Measurements from ENCODE around the gene C1orf216.

Gene C1orf216

GRCh38 chr1:35718492-35719336 is at the start of gene C1orf216:
C1orf216 (minus strand) TSS chr1:35718884; CDS start chr1:35716321, 2,563 bp downstream.
- Histone ChIP-seq H3K9me3 (ENCODE audit: control insufficient read depth, insufficient read depth, low read length) (no peaks in the 10 kb centered on the region), H3K4me1 (ENCODE audit: control insufficient read depth, insufficient read depth, low read length) (no peaks in the 10 kb centered on the region), H3K36me3 (ENCODE audit: control insufficient read depth, insufficient read depth, low read length) (peaks cover 5% of the 10 kb centered on the region; the same call in 1 of the 2 replicates), H3K27ac (ENCODE audit: low read length) (no peak within 1 kb of the TSS), H3K4me3 (ENCODE audit: low read length) (peak within 1 kb of the TSS; percentile 62), H3K27me3 (ENCODE audit: control insufficient read depth, insufficient read depth, low read length) (no peaks in the 10 kb centered on the region)
- WGBS (ENCODE audit: insufficient coverage, insufficient read length): no CpG with 5 or more reads among the region's 76 CpGs
- no peak for DNase-seq (ENCODE audit: low read depth, low spot score)

GRCh38 chr1:35764283-35764682 is 45.6 kb upstream of the C1orf216 start:
- Histone ChIP-seq H3K36me3 (ENCODE audit: control insufficient read depth, insufficient read depth, low read length) (peaks cover 5% of the 10 kb centered on the region; the same call in 1 of the 2 replicates), H3K9me3 (ENCODE audit: control insufficient read depth, insufficient read depth, low read length) (no peaks in the 10 kb centered on the region), H3K4me1 (ENCODE audit: control insufficient read depth, insufficient read depth, low read length) (no peaks in the 10 kb centered on the region), H3K27me3 (ENCODE audit: control insufficient read depth, insufficient read depth, low read length) (no peaks in the 10 kb centered on the region), H3K27ac (ENCODE audit: low read length) (no peak overlapping the region), H3K4me3 (ENCODE audit: low read length) (no peak overlapping the region)
- DNase-seq (ENCODE audit: low read depth, low spot score): no peak
- WGBS (ENCODE audit: insufficient coverage, insufficient read length): no CpG with 5 or more reads among the region's 3 CpGs

- no peaks in the 10 kb centered on the region for H3K27me3 ChIP-seq (ENCODE audit: control insufficient read depth, insufficient read depth, low read length)
- no peaks in the 10 kb centered on the region for H3K4me1 ChIP-seq (ENCODE audit: control insufficient read depth, insufficient read depth, low read length)
- no peak overlapping the region for H3K27ac ChIP-seq (ENCODE audit: low read length)
- H3K36me3 ChIP-seq (ENCODE audit: control insufficient read depth, insufficient read depth, low read length): peaks cover 5% of the 10 kb centered on the region; the same call in 1 of the 2 replicates
- no peak overlapping the region for H3K4me3 ChIP-seq (ENCODE audit: low read length)
- no peak for DNase-seq (ENCODE audit: low read depth, low spot score)
- H3K9me3 ChIP-seq (ENCODE audit: control insufficient read depth, insufficient read depth, low read length): no peaks in the 10 kb centered on the region
Observed at GRCh38 chr1:35763201-35763600, 44.5 kb upstream of the C1orf216 start.

- Histone ChIP-seq H3K27me3 (ENCODE audit: control insufficient read depth, insufficient read depth, low read length) (no peaks in the 10 kb centered on the region), H3K36me3 (ENCODE audit: control insufficient read depth, insufficient read depth, low read length) (peaks cover 5% of the 10 kb centered on the region; the same call in 1 of the 2 replicates), H3K27ac (ENCODE audit: low read length) (no peak overlapping the region), H3K4me1 (ENCODE audit: control insufficient read depth, insufficient read depth, low read length) (no peaks in the 10 kb centered on the region), H3K9me3 (ENCODE audit: control insufficient read depth, insufficient read depth, low read length) (no peaks in the 10 kb centered on the region), H3K4me3 (ENCODE audit: low read length) (no peak overlapping the region)
- no CpG with 5 or more reads among the region's 2 CpGs for WGBS (ENCODE audit: insufficient coverage, insufficient read length)
- DNase-seq (ENCODE audit: low read depth, low spot score): no peak
Observed at GRCh38 chr1:35762141-35762540, 43.5 kb upstream of the C1orf216 start.

GRCh38 chr1:35756064-35756463 is 37.4 kb upstream of the C1orf216 start:
- no peak overlapping the region for H3K4me3 ChIP-seq (ENCODE audit: low read length)
- no CpG with 5 or more reads among the region's 1 CpG for WGBS (ENCODE audit: insufficient coverage, insufficient read length)
- H3K9me3 ChIP-seq (ENCODE audit: control insufficient read depth, insufficient read depth, low read length): no peaks in the 10 kb centered on the region
- DNase-seq (ENCODE audit: low read depth, low spot score): no peak
- H3K27ac ChIP-seq (ENCODE audit: low read length): no peak overlapping the region
- H3K27me3 ChIP-seq (ENCODE audit: control insufficient read depth, insufficient read depth, low read length): no peaks in the 10 kb centered on the region
- H3K36me3 ChIP-seq (ENCODE audit: control insufficient read depth, insufficient read depth, low read length): peaks cover 7% of the 10 kb centered on the region; the same call in 1 of the 2 replicates
- no peaks in the 10 kb centered on the region for H3K4me1 ChIP-seq (ENCODE audit: control insufficient read depth, insufficient read depth, low read length)

- DNase-seq (ENCODE audit: low read depth, low spot score): no peak
- Histone ChIP-seq H3K27ac (ENCODE audit: low read length) (no peak overlapping the region), H3K9me3 (ENCODE audit: control insufficient read depth, insufficient read depth, low read length) (no peaks in the 10 kb centered on the region), H3K4me3 (ENCODE audit: low read length) (no peak overlapping the region), H3K36me3 (ENCODE audit: control insufficient read depth, insufficient read depth, low read length) (peaks cover 3% of the 10 kb centered on the region; the same call in 1 of the 2 replicates), H3K27me3 (ENCODE audit: control insufficient read depth, insufficient read depth, low read length) (no peaks in the 10 kb centered on the region), H3K4me1 (ENCODE audit: control insufficient read depth, insufficient read depth, low read length) (no peaks in the 10 kb centered on the region)
- WGBS (ENCODE audit: insufficient coverage, insufficient read length): 100% methylated on average over 1 of the region's 4 CpGs
Observed at GRCh38 chr1:35753626-35754260, 35.1 kb upstream of the C1orf216 start.

- H3K9me3 ChIP-seq (ENCODE audit: control insufficient read depth, insufficient read depth, low read length): no peaks in the 10 kb centered on the region
- H3K27ac ChIP-seq (ENCODE audit: low read length): no peak overlapping the region
- no CpG with 5 or more reads among the region's 3 CpGs for WGBS (ENCODE audit: insufficient coverage, insufficient read length)
- H3K4me1 ChIP-seq (ENCODE audit: control insufficient read depth, insufficient read depth, low read length): no peaks in the 10 kb centered on the region
- H3K36me3 ChIP-seq (ENCODE audit: control insufficient read depth, insufficient read depth, low read length): peaks cover 11% of the 10 kb centered on the region; the same call in 1 of the 2 replicates
- no peaks in the 10 kb centered on the region for H3K27me3 ChIP-seq (ENCODE audit: control insufficient read depth, insufficient read depth, low read length)
- H3K4me3 ChIP-seq (ENCODE audit: low read length): no peak overlapping the region
- DNase-seq (ENCODE audit: low read depth, low spot score): no peak
Observed at GRCh38 chr1:35748326-35748725, 29.6 kb upstream of the C1orf216 start.

GRCh38 chr1:35745124-35745730 is 26.5 kb upstream of the C1orf216 start:
- DNase-seq (ENCODE audit: low read depth, low spot score): no peak
- Histone ChIP-seq H3K27me3 (ENCODE audit: control insufficient read depth, insufficient read depth, low read length) (no peaks in the 10 kb centered on the region), H3K4me1 (ENCODE audit: control insufficient read depth, insufficient read depth, low read length) (no peaks in the 10 kb centered on the region), H3K4me3 (ENCODE audit: low read length) (no peak overlapping the region), H3K9me3 (ENCODE audit: control insufficient read depth, insufficient read depth, low read length) (no peaks in the 10 kb centered on the region), H3K36me3 (ENCODE audit: control insufficient read depth, insufficient read depth, low read length) (peaks cover 11% of the 10 kb centered on the region; the same call in 1 of the 2 replicates), H3K27ac (ENCODE audit: low read length) (no peak overlapping the region)
- no CpG with 5 or more reads among the region's 1 CpG for WGBS (ENCODE audit: insufficient coverage, insufficient read length)

GRCh38 chr1:35737120-35737519 is 18.4 kb upstream of the C1orf216 start:
- H3K9me3 ChIP-seq (ENCODE audit: control insufficient read depth, insufficient read depth, low read length): no peaks in the 10 kb centered on the region
- H3K36me3 ChIP-seq (ENCODE audit: control insufficient read depth, insufficient read depth, low read length): peaks cover 20% of the 10 kb centered on the region
- DNase-seq (ENCODE audit: low read depth, low spot score): no peak
- no CpG with 5 or more reads among the region's 1 CpG for WGBS (ENCODE audit: insufficient coverage, insufficient read length)
- H3K27me3 ChIP-seq (ENCODE audit: control insufficient read depth, insufficient read depth, low read length): no peaks in the 10 kb centered on the region
- H3K4me1 ChIP-seq (ENCODE audit: control insufficient read depth, insufficient read depth, low read length): no peaks in the 10 kb centered on the region
- H3K4me3 ChIP-seq (ENCODE audit: low read length): no peak overlapping the region
- no peak overlapping the region for H3K27ac ChIP-seq (ENCODE audit: low read length)

GRCh38 chr1:35727434-35728040 is 8.9 kb upstream of the C1orf216 start:
- Histone ChIP-seq H3K4me1 (ENCODE audit: control insufficient read depth, insufficient read depth, low read length) (no peaks in the 10 kb centered on the region), H3K36me3 (ENCODE audit: control insufficient read depth, insufficient read depth, low read length) (no peaks in the 10 kb centered on the region), H3K9me3 (ENCODE audit: control insufficient read depth, insufficient read depth, low read length) (no peaks in the 10 kb centered on the region), H3K4me3 (ENCODE audit: low read length) (no peak overlapping the region), H3K27ac (ENCODE audit: low read length) (no peak overlapping the region), H3K27me3 (ENCODE audit: control insufficient read depth, insufficient read depth, low read length) (no peaks in the 10 kb centered on the region)
- WGBS (ENCODE audit: insufficient coverage, insufficient read length): no CpG with 5 or more reads among the region's 4 CpGs
- no peak for DNase-seq (ENCODE audit: low read depth, low spot score)
